ENCODE results near the gene ACOT6. TPM values are rescaled to one million over a fixed set of nuclear protein-coding genes. Genes with fewer than 3 reads are reported as not detected.

ACOT6 gene
- total RNA-seq, 1 donor from 2014 or later = not detected

GRCh38 chr14:73602994-73603393 is 9.3 kb upstream of the ACOT6 start:
- Histone ChIP-seq H3K4me3 (no peak overlapping the region), H3K27ac (no peak overlapping the region), H3K27me3 (no peaks in the 10 kb centered on the region), H3K36me3 (no peaks in the 10 kb centered on the region), H3K4me1 (no peaks in the 10 kb centered on the region), H3K9me3 (no peaks in the 10 kb centered on the region)
- intact Hi-C loops (cut with DNase I) = no loop called here
- DNase-seq (ENCODE audit: low spot score in 2 of 2) = no peak
- no peak for TF ChIP-seq CTCF (IDR thresholded peaks at IDR 0.05)

- no peak for DNase-seq (ENCODE audit: low spot score in 2 of 2)
- H3K4me3 ChIP-seq = no peak overlapping the region
- no peaks in the 10 kb centered on the region for H3K27me3 ChIP-seq
- H3K9me3 ChIP-seq = no peaks in the 10 kb centered on the region
- no peaks in the 10 kb centered on the region for H3K36me3 ChIP-seq
- intact Hi-C loops (cut with DNase I) = no loop called here
- TF ChIP-seq CTCF (IDR thresholded peaks at IDR 0.05) = no peak
- H3K27ac ChIP-seq = no peak overlapping the region
- no peaks in the 10 kb centered on the region for H3K4me1 ChIP-seq
Observed at GRCh38 chr14:73606271-73606670, 6.0 kb upstream of the ACOT6 start.

GRCh38 chr14:73607241-73607640 is 5.1 kb upstream of the ACOT6 start:
- Histone ChIP-seq H3K9me3 (no peaks in the 10 kb centered on the region), H3K4me1 (no peaks in the 10 kb centered on the region), H3K27me3 (no peaks in the 10 kb centered on the region), H3K36me3 (no peaks in the 10 kb centered on the region), H3K4me3 (no peak overlapping the region), H3K27ac (no peak overlapping the region)
- intact Hi-C loops (cut with DNase I) = no loop called here
- DNase-seq (ENCODE audit: low spot score in 2 of 2) = no peak
- TF ChIP-seq CTCF (IDR thresholded peaks at IDR 0.05) = no peak

GRCh38 chr14:73610687-73611086 is 1.6 kb upstream of the ACOT6 start:
- Histone ChIP-seq H3K27me3 (no peaks in the 10 kb centered on the region), H3K9me3 (no peaks in the 10 kb centered on the region), H3K36me3 (no peaks in the 10 kb centered on the region), H3K4me1 (no peaks in the 10 kb centered on the region), H3K27ac (no peak overlapping the region), H3K4me3 (no peak overlapping the region)
- no peak for TF ChIP-seq CTCF (IDR thresholded peaks at IDR 0.05)
- no peak for DNase-seq (ENCODE audit: low spot score in 2 of 2)
- intact Hi-C loops (cut with DNase I) = loop anchor here (5.0 kb wide), 1 partner anchor 118 kb away; the partner anchor contains the start of gene RIOX1

- TF ChIP-seq CTCF (IDR thresholded peaks at IDR 0.05) = no peak
- H3K36me3 ChIP-seq = no peaks in the 10 kb centered on the region
- H3K4me3 ChIP-seq = peak overlapping the region; percentile 73 to 80
- H3K27ac ChIP-seq = peak overlapping the region; percentile 85 to 86
- no peaks in the 10 kb centered on the region for H3K4me1 ChIP-seq
- no peaks in the 10 kb centered on the region for H3K27me3 ChIP-seq
- intact Hi-C loops (cut with DNase I) = loop anchor here (2.0 to 5.0 kb wide), 2 partner anchors 42 to 121 kb away; partner anchors contain the start of gene RIOX1
- H3K9me3 ChIP-seq = no peaks in the 10 kb centered on the region
- DNase-seq (ENCODE audit: low spot score in 2 of 2) = no peak
Observed at GRCh38 chr14:73613046-73613383, 698 bp downstream of the ACOT6 start.

GRCh38 chr14:73613419-73613963 is 1.2 kb downstream of the ACOT6 start:
- no peaks in the 10 kb centered on the region for H3K9me3 ChIP-seq
- TF ChIP-seq CTCF (IDR thresholded peaks at IDR 0.05) = no peak
- no peaks in the 10 kb centered on the region for H3K4me1 ChIP-seq
- DNase-seq (ENCODE audit: low spot score in 2 of 2) = no peak
- H3K27ac ChIP-seq = peak overlapping the region; percentile 85 to 86
- intact Hi-C loops (cut with DNase I) = loop anchor here (2.0 to 5.0 kb wide), 2 partner anchors 43 to 121 kb away; partner anchors contain the start of gene RIOX1
- H3K4me3 ChIP-seq = peak overlapping the region in 1 of 2 donors; percentile 80
- H3K36me3 ChIP-seq = no peaks in the 10 kb centered on the region
- no peaks in the 10 kb centered on the region for H3K27me3 ChIP-seq
